AG04450 (cell line): ENCODE results near the gene TTLL11. TPM values are rescaled to one million over a fixed set of nuclear protein-coding genes. Genes with fewer than 3 reads are reported as not detected.

Experiments
- CTCF ChIA-PET: fragments of 300-600, 350-600 bp; formaldehyde crosslinking; extraction: SDS; loops from one replicate; lab custom pipeline; 2022; ENCODE audit warnings: antibody characterized with exemption, inconsistent platforms; lab: Charles Lee
- POLR2A ChIA-PET: fragments of 350-600 bp; formaldehyde crosslinking; extraction: SDS; loops from one replicate; lab custom pipeline; 2021; ENCODE audit warnings: antibody characterized with exemption, inconsistent platforms; lab: Yijun Ruan, JAX
- DNase-seq: peaks from one replicate; pipeline ENCODE4 v3.0.0-alpha.2; 2011; ENCODE audit warnings: low read depth, low spot score
- H3K27ac ChIP-seq: one replicate; pipeline ENCODE4 v1.5.1; 2012; ENCODE audit warnings: low read depth, low read length, control low read depth
- H3K27me3 ChIP-seq: one replicate; pipeline ENCODE4 v1.6.0; 2012; ENCODE audit warnings: low read length; ENCODE audit not compliant: control insufficient read depth, insufficient read depth
- H3K4me3 ChIP-seq: 2 replicates; pipeline ENCODE4 v1.5.1; 2011; ENCODE audit warnings: mild to moderate bottlenecking, low read depth, low read length, control low read depth
- H3K9me3 ChIP-seq: 2 replicates; pipeline ENCODE4 v1.5.1; 2012; ENCODE audit warnings: low read length; ENCODE audit not compliant: control insufficient read depth, insufficient read depth
- polyA plus RNA-seq: library from polyadenylated mRNA; depleted of rRNA; stranded (reverse); fragments of >200 nt; gene quantifications from 2 replicates; pipeline ENCODE4 v1.2.3, GENCODE V29; 2011
- TF ChIP-seq, protein P1 (sequence below): IDR thresholded peaks from 2 replicates; pipeline ENCODE4 v1.5.1; 2011; ENCODE audit warnings: low read depth, low read length, control low read depth, inconsistent platforms

The TTLL11 gene
- polyA plus RNA-seq, 1 experiment = 4.6 TPM

DNA sequence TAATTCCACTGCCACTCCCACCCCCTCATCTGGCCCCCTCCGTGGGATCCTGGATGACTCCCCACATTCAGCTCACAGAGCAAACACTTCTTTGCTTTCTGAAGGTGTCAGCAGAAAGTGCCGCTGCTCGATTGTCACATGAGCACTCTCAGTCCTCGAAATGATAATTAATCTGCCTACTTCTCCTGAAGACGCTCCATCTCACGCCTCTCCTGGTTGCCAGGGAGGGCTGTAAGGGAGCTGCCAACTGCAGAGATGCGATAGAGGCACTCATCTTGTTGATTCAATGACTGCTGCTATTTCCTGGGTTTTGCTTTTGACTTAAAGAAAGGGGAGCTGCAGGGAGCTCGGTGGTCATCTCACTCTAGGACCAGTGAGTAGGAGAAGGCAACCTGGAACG lies 235.2 kb downstream of the TTLL11 start:
- TF ChIP-seq, protein P1, sequence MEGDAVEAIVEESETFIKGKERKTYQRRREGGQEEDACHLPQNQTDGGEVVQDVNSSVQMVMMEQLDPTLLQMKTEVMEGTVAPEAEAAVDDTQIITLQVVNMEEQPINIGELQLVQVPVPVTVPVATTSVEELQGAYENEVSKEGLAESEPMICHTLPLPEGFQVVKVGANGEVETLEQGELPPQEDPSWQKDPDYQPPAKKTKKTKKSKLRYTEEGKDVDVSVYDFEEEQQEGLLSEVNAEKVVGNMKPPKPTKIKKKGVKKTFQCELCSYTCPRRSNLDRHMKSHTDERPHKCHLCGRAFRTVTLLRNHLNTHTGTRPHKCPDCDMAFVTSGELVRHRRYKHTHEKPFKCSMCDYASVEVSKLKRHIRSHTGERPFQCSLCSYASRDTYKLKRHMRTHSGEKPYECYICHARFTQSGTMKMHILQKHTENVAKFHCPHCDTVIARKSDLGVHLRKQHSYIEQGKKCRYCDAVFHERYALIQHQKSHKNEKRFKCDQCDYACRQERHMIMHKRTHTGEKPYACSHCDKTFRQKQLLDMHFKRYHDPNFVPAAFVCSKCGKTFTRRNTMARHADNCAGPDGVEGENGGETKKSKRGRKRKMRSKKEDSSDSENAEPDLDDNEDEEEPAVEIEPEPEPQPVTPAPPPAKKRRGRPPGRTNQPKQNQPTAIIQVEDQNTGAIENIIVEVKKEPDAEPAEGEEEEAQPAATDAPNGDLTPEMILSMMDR = no peak
- ChIA-PET CTCF (no interaction called here), POLR2A (no interaction called here)
- Histone ChIP-seq H3K27me3 (peaks cover 2% of the 10 kb centered on the region), H3K9me3 (peaks cover 5% of the 10 kb centered on the region), H3K4me3 (no peak overlapping the region), H3K27ac (no peak overlapping the region)
- no peak for DNase-seq

DNA sequence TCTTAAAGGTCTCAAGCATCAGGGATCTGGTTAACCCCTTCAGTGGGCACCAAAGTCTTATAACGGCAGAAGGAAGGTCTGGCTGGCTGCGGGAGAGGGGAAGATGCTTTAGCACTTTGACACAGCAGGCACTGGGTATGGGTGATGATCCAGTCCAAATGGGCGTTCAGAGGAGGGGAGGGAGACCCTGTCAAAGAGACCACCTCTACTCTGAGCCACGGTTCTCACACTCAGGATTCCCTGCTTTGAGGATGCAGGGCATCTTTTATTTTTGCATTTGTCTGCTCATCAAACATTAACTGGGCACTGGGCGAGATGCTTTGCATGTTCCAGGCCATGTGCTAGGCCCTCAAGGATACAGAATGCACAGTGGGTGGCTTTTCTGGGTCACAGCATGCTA lies 237.6 kb downstream of the TTLL11 start:
- Histone ChIP-seq H3K9me3 (peaks cover 3% of the 10 kb centered on the region; the same call in 1 of the 2 replicates), H3K27ac (no peak overlapping the region), H3K4me3 (no peak overlapping the region), H3K27me3 (peaks cover 2% of the 10 kb centered on the region)
- ChIA-PET POLR2A (interaction anchor here (1.5 kb wide), 1 partner anchor 12 kb away, joined by 4 read pairs; no protein-coding TSS in a partner anchor), CTCF (no interaction called here)
- TF ChIP-seq, protein P1 = no peak
- no peak for DNase-seq

DNA sequence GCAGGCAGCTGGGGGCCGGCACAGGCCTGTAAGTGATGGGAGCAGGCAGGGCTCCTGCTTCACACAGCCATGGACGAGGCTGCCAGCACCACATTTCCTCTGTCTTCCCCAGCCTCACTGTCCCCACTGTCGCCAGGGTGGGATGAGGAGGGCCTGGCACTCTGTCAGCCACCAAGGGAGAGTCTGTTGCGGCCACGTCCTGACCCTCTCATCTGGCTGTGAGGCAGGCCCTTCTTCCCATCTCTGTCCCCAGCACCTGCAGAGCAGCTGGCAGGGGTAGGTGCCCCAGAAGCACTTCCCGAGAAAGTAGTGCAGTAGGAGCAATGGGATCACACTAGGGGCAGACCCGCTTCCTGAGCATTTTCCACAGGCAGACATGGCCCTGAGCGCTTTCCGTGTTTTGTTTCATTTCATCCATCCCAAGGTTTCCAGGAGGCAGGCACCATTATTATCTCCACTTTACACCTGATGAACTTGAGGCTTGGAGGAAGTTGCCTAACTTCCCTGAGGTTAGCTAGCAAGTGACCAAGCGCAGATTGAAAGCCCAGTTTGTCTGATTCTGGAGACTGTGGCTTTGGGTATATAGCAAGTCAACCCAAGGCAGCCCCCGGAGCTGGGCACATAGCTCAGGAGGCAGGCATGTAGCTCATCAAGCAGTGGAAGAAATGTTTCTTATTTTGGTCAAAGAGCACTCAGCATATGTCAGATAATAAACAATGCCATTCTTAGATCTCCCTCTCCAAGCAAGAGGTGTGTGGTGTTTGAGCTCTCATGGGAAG lies 239.3 kb downstream of the TTLL11 start:
- peak overlapping the region; percentile 11 for H3K27ac ChIP-seq
- no peak overlapping the region for H3K4me3 ChIP-seq
- no peak for DNase-seq
- no peaks in the 10 kb centered on the region for H3K9me3 ChIP-seq
- ChIA-PET POLR2A (interaction anchor here (1.5 kb wide), 1 partner anchor 11 kb away, joined by 4 read pairs; no protein-coding TSS in a partner anchor), CTCF (no interaction called here)
- TF ChIP-seq, protein P1 = no peak
- H3K27me3 ChIP-seq = peaks cover 2% of the 10 kb centered on the region

DNA sequence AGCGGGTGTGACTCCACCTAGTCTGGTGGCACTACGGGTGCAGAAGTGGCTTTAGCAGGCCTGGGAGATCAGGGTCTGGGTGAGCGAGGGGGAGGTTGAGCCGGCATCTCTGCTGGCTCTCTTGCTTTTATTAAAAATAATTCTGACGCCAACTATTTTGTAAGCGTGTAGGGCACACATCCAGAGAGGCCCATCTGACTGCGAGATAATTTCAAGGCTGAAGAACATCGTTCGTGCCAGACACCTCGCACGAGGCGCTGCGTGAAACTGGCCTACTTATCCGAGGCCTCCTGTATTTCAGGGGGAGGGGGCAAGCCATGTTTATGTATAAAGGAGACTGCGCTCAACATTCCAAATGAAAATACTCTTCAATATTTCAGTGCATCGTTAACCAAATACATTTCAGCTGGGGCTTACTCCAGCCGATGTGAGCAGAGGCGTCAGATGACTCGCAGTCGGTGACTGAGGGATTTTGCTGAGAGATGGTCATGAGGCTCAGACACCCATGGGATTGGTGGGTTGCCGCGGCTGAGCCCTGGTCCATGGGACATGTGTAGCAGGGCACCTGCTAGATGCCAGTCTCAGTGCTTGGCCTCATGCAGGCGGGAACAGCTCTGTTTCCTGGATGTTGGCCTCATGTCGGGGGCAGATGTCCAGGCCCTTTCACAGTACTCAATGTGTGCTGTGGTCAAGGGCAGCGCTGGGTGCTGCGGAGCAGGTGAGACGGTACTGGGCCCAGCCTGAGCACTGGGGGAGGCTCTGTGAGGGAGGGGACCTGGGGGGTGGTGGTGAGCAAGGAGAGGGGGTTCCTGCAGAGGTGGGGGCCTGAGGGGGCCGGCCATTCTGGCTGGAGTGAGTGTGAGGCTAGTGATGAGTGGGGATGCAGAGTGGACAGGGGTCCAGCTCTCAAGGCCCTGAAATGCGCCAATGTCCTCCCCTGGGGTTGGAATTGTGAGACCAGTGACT lies 240.2 kb downstream of the TTLL11 start:
- Histone ChIP-seq H3K27ac (no peak overlapping the region), H3K9me3 (no peaks in the 10 kb centered on the region), H3K27me3 (peaks cover 2% of the 10 kb centered on the region), H3K4me3 (no peak overlapping the region)
- TF ChIP-seq, protein P1 = no peak
- ChIA-PET POLR2A (no interaction called here), CTCF (no interaction called here)
- no peak for DNase-seq
